Activated T-cell treated with anti-CD3 and anti-CD28 coated beads for 48 hours (primary cell): ENCODE results near the gene ZMYND11.

ENCODE experiments used
- DNase-seq: peaks from one replicate; pipeline ENCODE4 v3.0.0-alpha.2; 2020; ENCODE audit warnings: low read depth

ZMYND11 gene

GRCh38 chr10:191703-192518 is 56.7 kb downstream of the ZMYND11 start:
- no peak for DNase-seq

GRCh38 chr10:194281-194680 is 59.0 kb downstream of the ZMYND11 start:
- no peak for DNase-seq

DNA sequence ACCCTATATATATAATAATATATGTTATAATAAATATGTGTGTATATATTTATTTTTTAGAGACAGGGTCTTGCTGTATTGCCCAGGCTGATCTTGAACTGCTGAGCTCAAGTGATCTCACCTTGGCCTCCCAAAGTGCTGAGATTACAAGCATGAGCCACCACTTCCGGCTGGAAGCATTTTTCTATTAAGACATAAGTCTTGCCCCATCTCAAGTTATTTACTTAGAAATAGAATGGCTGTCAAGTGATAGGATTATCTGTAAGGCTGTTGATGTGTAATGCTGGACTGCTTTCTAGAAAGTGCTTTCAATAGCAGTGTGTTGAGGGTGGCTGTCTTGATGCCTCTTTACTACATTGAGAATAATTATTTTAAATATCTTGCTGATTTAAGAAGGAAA is 65.2 kb downstream of the ZMYND11 start:
- DNase-seq = no peak

- no peak for DNase-seq
Measured at GRCh38 chr10:201328-201771, 66.1 kb downstream of the ZMYND11 start.

DNA sequence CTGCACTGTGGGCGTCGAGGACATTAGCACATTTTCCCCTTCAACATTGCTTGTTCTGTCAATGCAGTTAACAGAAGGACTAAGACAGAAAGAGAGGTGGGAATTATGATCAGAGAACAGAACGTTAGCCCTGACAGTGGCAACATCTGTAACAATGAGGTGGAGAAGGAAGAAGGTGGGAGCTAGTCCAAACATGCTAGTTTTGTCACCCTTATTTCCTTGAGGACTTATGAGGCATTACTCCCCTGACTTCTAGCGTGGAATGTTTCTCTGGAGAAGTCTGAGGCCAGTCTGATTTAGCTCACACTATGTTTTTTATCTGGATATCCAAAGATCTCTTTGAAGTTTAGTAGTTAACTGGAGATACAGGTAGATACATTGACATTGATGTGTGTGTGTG is 73.4 kb downstream of the ZMYND11 start:
- no peak for DNase-seq

DNA sequence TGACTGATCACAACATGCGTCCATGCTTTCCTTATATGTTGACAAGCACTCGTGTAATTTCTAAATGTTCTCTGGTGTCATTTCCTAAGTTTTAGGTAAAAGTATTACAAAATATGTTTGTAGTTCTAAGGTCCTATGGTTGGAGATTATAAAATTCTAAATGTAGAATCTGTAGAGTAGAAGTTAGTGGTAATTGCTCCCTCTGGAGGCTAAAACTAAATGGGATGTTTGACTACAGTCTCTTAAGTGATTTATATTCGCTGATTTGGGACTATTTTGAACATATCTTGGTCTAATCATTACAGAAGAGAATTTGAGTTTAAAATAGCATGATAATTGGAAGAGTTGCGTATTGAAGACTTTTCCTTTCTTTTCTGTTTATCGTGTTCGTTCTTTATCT is 74.1 kb downstream of the ZMYND11 start:
- DNase-seq = no peak

DNA sequence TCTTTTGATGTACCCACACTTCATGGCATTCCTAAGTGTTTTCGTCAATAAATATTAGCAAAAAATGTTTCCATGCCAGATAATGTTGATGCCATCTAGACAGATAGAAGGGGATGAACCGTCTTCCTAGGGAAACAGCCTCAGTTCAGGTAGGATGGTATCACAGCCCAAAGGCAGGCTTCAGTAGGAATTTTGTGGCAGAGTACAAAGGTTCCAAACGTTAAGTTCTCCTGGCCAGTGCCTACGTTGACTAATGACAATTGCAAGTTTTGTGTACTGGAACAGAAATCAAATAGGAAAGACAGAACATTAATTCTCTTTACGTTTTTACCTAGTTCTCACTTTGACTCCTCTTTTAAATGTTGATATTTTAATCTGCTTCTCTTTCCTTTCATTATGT is 75.0 kb downstream of the ZMYND11 start:
- DNase-seq = no peak

- DNase-seq = no peak
Measured at GRCh38 chr10:215444-215843, 80.2 kb downstream of the ZMYND11 start.

GRCh38 chr10:218798-219197 is 83.5 kb downstream of the ZMYND11 start:
- no peak for DNase-seq

DNA sequence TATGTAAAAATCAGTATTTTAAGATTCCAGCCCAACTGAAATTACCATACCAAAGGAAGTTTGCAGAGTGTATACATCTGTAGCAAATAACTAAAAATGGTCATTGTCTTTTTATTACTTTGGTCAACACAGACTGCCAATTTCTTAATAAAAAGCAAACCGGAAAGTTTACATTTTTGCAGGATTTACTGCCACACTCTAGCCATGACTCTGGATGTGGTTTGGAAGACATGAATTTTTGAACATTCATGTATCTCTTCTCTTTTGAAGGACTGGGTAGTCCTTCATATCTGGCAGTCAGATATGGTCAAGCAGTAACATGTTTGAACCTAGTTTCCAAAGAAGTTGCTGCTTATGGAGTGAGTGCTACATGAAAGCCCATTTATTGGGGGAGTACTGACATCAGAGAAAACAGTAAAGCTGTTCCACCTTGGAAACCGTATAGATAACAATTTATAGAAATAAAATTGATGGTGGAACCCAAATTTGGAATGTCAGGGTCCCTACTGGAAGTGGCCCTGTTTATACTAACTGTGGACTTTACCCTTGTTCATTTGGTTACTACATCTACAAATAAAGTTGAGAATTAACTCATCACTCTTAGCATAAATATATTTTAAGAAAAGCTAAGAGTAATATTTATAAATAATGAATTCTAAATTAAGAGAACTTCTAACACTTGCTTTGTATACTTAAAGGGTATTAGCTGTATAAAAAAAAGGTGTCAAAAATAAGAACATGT is 84.6 kb downstream of the ZMYND11 start:
- DNase-seq = no peak

DNA sequence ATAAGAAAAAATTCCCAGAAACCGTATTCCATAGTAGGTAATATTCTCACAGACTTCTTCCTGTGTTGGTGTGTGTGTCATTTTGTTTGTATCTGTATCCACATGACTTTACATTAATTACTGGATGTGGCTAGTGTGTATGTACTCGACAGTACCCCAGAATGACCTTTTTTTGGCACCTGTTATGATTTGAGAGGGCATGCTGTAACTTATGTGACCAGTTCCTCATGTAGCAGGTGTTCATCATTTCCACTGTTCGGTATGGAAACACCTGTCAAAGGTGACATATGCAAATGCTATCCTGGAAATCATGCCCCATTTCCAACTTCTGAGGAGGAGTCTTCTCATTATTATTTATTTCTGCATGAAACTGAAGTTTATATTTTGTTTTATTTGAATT is 89.3 kb downstream of the ZMYND11 start:
- DNase-seq = no peak

DNA sequence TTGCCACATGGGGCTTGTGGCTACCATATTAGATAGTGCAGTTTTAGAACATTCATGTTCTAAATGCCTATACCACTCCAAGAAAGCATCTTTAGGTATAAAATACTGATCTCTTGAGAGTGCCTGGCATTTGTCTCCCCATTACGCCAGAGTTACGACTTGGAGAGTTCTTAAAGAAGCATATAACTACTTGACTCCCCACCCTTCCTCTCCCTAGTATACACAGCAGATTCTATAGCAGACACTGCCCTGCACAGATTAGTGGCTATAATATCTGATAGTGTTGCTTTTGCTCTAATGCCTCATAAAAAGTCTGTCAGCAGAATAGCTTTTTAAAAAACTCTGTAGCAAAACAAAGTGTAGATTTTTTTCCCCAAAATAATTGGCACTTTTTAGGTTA is 90.8 kb downstream of the ZMYND11 start:
- no peak for DNase-seq

DNA sequence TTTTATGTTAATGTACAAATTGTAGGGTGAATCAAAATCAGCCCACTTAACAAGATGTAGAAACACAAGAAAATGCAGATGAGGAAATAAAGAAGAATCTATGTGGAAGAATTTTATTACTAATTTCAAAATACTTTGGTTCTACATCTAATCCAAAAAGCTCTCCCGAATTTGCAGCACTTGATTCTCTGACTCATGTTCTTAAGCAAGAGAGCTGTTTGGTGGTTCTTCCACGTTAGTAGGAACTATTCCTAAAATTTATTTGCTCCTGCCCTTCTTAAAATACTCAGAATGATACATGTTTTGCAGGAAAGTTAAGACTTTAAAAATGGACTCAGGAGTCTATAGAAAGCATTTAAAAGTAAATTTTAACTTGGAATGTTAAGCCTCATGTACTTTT is 91.8 kb downstream of the ZMYND11 start:
- DNase-seq = no peak

GRCh38 chr10:228366-228765 is 93.1 kb downstream of the ZMYND11 start:
- DNase-seq = no peak

GRCh38 chr10:230758-231157 is 95.5 kb downstream of the ZMYND11 start:
- no peak for DNase-seq

- no peak for DNase-seq
Measured at GRCh38 chr10:232061-232460, 96.8 kb downstream of the ZMYND11 start.

DNA sequence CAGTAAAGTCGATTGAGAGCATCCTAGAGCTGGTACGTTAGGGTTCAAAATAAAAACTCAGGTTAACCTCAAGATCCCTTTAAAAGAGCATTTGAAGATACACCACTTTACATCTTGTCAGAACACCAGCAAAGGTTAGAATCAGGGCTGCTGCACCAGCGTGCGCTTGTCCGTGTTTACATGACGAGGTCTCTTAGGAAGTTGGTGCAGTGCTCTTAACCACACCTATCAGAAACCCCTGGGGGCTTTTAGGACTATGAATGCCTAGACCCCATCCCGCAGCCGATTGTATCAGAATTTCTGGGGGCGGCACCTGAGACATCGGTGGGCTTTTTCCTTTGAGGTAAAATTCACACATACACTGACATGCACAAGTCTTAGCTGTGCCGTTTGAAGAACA is 97.6 kb downstream of the ZMYND11 start:
- no peak for DNase-seq

DNA sequence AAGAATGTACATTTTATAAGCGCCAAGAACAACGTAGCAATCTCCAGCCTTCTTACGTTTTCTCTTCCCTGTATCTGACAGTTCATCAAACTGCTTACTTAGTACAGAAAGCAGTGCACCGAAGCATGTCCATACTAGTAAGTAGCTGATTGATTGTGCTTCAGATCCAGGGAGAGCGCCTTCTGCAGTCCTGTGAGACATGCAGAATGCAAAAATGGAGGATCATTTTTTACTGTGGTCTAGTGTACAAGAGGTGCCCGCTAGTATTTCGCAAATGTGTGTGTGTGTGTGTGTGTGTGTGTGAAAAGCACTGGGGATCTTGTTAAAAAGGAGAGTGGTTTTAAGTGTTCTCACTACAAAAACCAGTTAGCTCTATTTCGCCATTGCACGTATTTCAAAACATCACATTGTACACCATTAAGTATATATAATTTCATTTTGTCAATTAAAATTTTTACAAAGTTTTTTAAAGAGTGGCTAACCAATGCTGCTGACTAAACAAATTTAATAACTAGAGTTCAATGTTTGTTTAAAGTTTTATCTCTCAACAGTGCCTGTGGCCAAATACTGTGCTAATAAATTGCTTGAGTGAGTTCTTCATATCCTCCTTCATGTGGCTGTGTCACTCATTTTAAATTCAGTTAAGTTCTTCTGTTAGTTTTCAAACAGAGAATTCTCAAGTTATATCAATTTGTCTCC is 99.6 kb downstream of the ZMYND11 start:
- DNase-seq = no peak

- no peak for DNase-seq
Measured at GRCh38 chr10:235915-236314, 100.7 kb downstream of the ZMYND11 start.

GRCh38 chr10:239109-239508 is 103.9 kb downstream of the ZMYND11 start:
- no peak for DNase-seq

DNA sequence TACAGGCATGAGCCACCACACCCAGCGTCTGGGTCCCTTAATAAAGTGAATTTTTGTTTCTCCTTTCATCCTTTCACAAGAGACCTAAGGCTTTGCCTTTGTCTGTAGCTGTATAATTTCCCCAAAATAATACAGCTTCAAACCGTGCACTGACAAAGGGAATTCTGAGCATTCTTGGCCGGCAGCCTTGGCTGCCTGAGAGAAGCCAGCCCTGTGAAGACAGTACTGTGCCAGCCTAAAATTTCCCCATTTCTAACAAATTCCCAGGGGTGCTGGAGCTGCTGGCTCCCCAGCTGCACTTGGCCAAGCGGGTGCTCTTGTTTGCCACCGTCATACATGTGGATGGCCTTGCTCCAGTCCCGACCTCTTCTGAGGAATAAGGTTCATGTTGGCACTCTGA is 106.2 kb downstream of the ZMYND11 start:
- no peak for DNase-seq

DNA sequence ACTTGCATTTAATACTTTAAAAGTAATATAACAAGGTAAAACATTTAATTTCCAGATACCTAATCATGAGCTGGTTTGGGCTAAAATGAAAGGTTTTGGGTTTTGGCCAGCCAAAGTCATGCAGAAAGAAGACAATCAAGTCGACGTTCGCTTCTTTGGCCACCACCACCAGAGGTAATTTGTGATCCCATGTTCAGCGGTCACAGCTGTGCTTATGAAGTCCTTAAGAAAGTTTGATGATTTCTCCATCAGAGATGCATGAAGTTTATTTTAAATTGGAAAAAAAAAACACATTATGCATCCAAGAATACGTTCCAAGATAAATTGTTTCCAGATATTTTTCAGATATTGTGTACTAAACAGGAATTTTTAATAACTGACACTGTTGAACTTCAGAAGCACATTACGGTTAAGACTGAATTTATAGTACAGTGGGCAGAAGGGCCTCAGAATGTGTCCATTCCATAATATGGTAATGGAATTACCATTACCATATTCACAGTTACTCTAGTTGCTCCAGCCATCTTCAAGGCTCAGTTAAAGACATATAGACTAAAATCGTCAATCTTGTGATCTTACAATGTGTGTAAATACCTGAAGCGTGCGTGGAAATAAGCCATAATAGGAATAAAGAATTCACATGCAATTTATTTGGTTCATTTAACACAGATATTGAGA is 106.8 kb downstream of the ZMYND11 start:
- DNase-seq = no peak
